Measurements from ENCODE around the gene AQP6. TPM values are rescaled to one million over a fixed set of nuclear protein-coding genes. Genes with fewer than 3 reads are reported as not detected.

AQP6 gene
- total and polyA plus RNA-seq, 2 donors (not counting 1 experiment from before 2014, with no cell fraction given), result 0.17 TPM; not detected in 1

DNA sequence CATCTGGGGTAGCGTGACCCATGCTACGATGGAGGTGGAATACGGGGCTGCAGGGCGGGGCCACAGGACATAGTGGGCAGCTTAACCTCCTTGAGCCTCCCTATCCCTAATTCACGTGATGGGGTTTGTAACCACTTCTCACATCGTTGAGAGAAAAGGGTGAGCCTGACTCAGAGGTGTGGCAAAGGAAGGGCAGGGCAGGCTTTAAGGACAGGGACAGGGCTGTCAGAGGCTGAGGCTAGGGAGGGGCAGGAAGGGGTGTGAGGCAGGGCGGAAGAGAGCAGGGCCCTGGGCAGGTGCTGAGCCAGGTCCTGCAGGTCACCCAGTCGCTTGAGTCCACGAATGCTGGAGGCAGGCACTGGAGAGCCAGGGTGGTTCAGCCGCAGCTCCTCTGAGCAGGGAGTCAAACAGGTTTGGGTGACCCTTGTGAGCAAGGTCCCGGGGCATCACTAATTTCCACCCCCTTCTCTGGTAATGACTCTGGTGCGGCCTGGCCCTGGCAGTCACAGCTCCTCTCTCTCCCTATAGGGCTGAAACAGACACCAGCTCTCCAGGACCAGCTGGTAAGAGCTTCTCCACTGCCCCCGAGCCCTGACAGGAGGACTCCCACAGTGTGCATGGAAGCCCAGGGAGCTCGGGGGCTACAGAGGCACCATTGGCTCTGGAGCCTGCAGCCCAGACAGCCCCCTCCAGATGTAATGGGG, 29.7 kb upstream of the AQP6 start:
- TF ChIP-seq, protein P1, sequence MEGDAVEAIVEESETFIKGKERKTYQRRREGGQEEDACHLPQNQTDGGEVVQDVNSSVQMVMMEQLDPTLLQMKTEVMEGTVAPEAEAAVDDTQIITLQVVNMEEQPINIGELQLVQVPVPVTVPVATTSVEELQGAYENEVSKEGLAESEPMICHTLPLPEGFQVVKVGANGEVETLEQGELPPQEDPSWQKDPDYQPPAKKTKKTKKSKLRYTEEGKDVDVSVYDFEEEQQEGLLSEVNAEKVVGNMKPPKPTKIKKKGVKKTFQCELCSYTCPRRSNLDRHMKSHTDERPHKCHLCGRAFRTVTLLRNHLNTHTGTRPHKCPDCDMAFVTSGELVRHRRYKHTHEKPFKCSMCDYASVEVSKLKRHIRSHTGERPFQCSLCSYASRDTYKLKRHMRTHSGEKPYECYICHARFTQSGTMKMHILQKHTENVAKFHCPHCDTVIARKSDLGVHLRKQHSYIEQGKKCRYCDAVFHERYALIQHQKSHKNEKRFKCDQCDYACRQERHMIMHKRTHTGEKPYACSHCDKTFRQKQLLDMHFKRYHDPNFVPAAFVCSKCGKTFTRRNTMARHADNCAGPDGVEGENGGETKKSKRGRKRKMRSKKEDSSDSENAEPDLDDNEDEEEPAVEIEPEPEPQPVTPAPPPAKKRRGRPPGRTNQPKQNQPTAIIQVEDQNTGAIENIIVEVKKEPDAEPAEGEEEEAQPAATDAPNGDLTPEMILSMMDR (conservative IDR thresholded peaks at IDR 0.05 in 1 of 2, IDR thresholded peaks at IDR 0.05 in 1 of 2; ENCODE audit: low read depth in 1 of 2, low read length in 2 of 2), result no peak
- no peak for TF ChIP-seq EZH2 (IDR thresholded peaks at IDR 0.05; ENCODE audit: low read length, missing control alignments)
- Histone ChIP-seq H3K4me3 (replicated peaks in 1 of 4; ENCODE audit: control extremely low read depth in 1 of 4, insufficient read depth in 1 of 4, low read depth in 3 of 4, low read length in 4 of 4) (no peak overlapping the region), H3K27ac (ENCODE audit: insufficient read depth, low read length) (no peak overlapping the region), H2AFZ (ENCODE audit: low read length) (no peak overlapping the region), H3K4me1 (ENCODE audit: control insufficient read depth, extremely low read depth, insufficient read depth, low read length) (no peaks in the 10 kb centered on the region), H3K9ac (ENCODE audit: insufficient read depth, low read length) (no peak overlapping the region), H3K27me3 (ENCODE audit: control insufficient read depth, insufficient read depth, low read length) (no peaks in the 10 kb centered on the region), H3K4me2 (ENCODE audit: extremely low read depth, insufficient read depth, low read length) (no peak overlapping the region), H4K20me1 (ENCODE audit: control insufficient read depth, extremely low read depth, insufficient read depth, low read length) (no peaks in the 10 kb centered on the region), H3K36me3 (ENCODE audit: control insufficient read depth, insufficient read depth, low read length) (no peaks in the 10 kb centered on the region), H3K9me3 (ENCODE audit: control insufficient read depth, insufficient read depth, low read depth, low read length) (no peaks in the 10 kb centered on the region), H3K79me2 (ENCODE audit: control insufficient read depth, insufficient read depth, low read length) (no peaks in the 10 kb centered on the region)
- no peak for DNase-seq (ENCODE audit: low read depth in 2 of 2)

DNA sequence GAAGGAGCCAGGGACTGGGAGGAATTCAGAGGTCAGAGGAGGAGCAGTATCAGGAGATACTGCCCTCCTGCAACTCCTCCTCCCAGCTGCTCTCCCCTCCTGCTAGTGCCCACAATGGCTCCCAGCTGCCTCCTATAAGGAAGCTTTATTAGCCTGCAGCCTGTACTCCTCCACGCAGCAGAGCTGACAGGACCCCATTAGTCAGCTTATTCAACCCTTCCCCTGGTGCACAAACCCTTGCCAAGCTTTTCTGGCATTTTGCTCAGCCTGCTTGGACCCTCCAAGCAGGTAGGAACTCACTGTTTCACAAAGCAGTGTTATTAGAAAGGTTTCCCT, 29.2 kb upstream of the AQP6 start:
- H3K27me3 ChIP-seq (ENCODE audit: control insufficient read depth, insufficient read depth, low read length), result no peaks in the 10 kb centered on the region
- no peaks in the 10 kb centered on the region for H4K20me1 ChIP-seq (ENCODE audit: control insufficient read depth, extremely low read depth, insufficient read depth, low read length)
- H3K36me3 ChIP-seq (ENCODE audit: control insufficient read depth, insufficient read depth, low read length), result no peaks in the 10 kb centered on the region
- H3K4me3 ChIP-seq (replicated peaks in 1 of 4; ENCODE audit: control extremely low read depth in 1 of 4, insufficient read depth in 1 of 4, low read depth in 3 of 4, low read length in 4 of 4), result no peak overlapping the region
- H2AFZ ChIP-seq (ENCODE audit: low read length), result no peak overlapping the region
- H3K79me2 ChIP-seq (ENCODE audit: control insufficient read depth, insufficient read depth, low read length), result no peaks in the 10 kb centered on the region
- H3K4me1 ChIP-seq (ENCODE audit: control insufficient read depth, extremely low read depth, insufficient read depth, low read length), result no peaks in the 10 kb centered on the region
- no peak for TF ChIP-seq EZH2 (IDR thresholded peaks at IDR 0.05; ENCODE audit: low read length, missing control alignments)
- TF ChIP-seq, protein P1 (conservative IDR thresholded peaks at IDR 0.05 in 1 of 2, IDR thresholded peaks at IDR 0.05 in 1 of 2; ENCODE audit: low read depth in 1 of 2, low read length in 2 of 2), result no peak
- DNase-seq (ENCODE audit: low read depth in 2 of 2), result no peak
- H3K27ac ChIP-seq (ENCODE audit: insufficient read depth, low read length), result no peak overlapping the region
- H3K9me3 ChIP-seq (ENCODE audit: control insufficient read depth, insufficient read depth, low read depth, low read length), result no peaks in the 10 kb centered on the region
- no peak overlapping the region for H3K4me2 ChIP-seq (ENCODE audit: extremely low read depth, insufficient read depth, low read length)
- no peak overlapping the region for H3K9ac ChIP-seq (ENCODE audit: insufficient read depth, low read length)

DNA sequence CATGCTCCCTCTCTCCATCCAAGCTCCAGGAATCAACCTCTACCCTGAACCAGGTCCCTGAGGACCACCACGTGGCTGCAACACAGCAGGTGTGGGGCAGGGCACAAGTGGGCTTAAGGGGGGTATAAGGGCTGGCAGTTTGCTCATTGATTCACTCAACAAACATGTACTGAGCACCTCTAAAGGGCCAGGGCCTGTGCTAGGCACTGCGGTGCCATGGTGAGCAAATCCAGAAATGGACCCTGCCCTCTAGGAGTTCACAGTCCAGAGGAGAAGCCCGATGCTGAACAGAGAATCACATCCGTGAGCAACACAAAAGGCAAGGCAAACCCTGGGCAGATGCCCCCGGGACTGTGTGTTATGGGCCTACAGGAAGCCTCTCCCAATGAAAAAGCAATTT, 28.7 kb upstream of the AQP6 start:
- Histone ChIP-seq H4K20me1 (ENCODE audit: control insufficient read depth, extremely low read depth, insufficient read depth, low read length) (no peaks in the 10 kb centered on the region), H3K36me3 (ENCODE audit: control insufficient read depth, insufficient read depth, low read length) (no peaks in the 10 kb centered on the region), H3K4me3 (replicated peaks in 1 of 4; ENCODE audit: control extremely low read depth in 1 of 4, insufficient read depth in 1 of 4, low read depth in 3 of 4, low read length in 4 of 4) (no peak overlapping the region), H2AFZ (ENCODE audit: low read length) (no peak overlapping the region), H3K9me3 (ENCODE audit: control insufficient read depth, insufficient read depth, low read depth, low read length) (no peaks in the 10 kb centered on the region), H3K9ac (ENCODE audit: insufficient read depth, low read length) (no peak overlapping the region), H3K79me2 (ENCODE audit: control insufficient read depth, insufficient read depth, low read length) (no peaks in the 10 kb centered on the region), H3K27ac (ENCODE audit: insufficient read depth, low read length) (no peak overlapping the region), H3K4me1 (ENCODE audit: control insufficient read depth, extremely low read depth, insufficient read depth, low read length) (no peaks in the 10 kb centered on the region), H3K4me2 (ENCODE audit: extremely low read depth, insufficient read depth, low read length) (no peak overlapping the region), H3K27me3 (ENCODE audit: control insufficient read depth, insufficient read depth, low read length) (no peaks in the 10 kb centered on the region)
- TF ChIP-seq, protein P1 (conservative IDR thresholded peaks at IDR 0.05 in 1 of 2, IDR thresholded peaks at IDR 0.05 in 1 of 2; ENCODE audit: low read depth in 1 of 2, low read length in 2 of 2), result no peak
- TF ChIP-seq EZH2 (IDR thresholded peaks at IDR 0.05; ENCODE audit: low read length, missing control alignments), result no peak
- DNase-seq (ENCODE audit: low read depth in 2 of 2), result no peak

Data from fibroblast of lung (primary cell).